K562 (cell line): ENCODE data around the gene TECPR2. TPM values are rescaled to one million over a fixed set of nuclear protein-coding genes. Genes with fewer than 3 reads are reported as not detected.

Experiments used
- BDP1 ChIP-seq: IDR thresholded peaks from 3 replicates; pipeline ENCODE4 v1.6.1; 2011; ENCODE audit not compliant: insufficient read length, insufficient read depth
- EP400 ChIP-seq: fragments of 450-650 bp; IDR thresholded peaks from 2 replicates; pipeline ENCODE4 v1.6.1; 2017; ENCODE audit warnings: antibody characterized with exemption, mild to moderate bottlenecking, moderate library complexity
- FOXP1 ChIP-seq: sonication (generic); formaldehyde crosslinking; IDR thresholded peaks from 2 replicates; pipeline ENCODE4 v1.8.0; 2022; ENCODE audit warnings: mild to moderate bottlenecking, missing genetic modification reagents
- HES1 ChIP-seq: fragments of 450-650 bp; IDR thresholded peaks from 2 replicates; pipeline ENCODE4 v1.6.1; 2016; ENCODE audit warnings: low read depth, mild to moderate bottlenecking, moderate library complexity
- MAFF ChIP-seq: IDR thresholded peaks from 2 replicates; pipeline ENCODE4 v1.6.1; 2012; ENCODE audit warnings: low read length, improper control_type of control experiment
- POU5F1 ChIP-seq: fragments of 150-350 bp; IDR thresholded peaks from 2 replicates; pipeline ENCODE4 v1.6.1; 2014; ENCODE audit warnings: borderline replicate concordance, low read length, low read depth, mild to moderate bottlenecking; ENCODE audit not compliant: partially characterized antibody
- TCF15 ChIP-seq: fragments of 250-450 bp; sonication (Bioruptor Pico); IDR thresholded peaks from 2 replicates; pipeline ENCODE4 v1.8.0; 2022; ENCODE audit warnings: moderate library complexity, mild to moderate bottlenecking, inconsistent platforms
- TRIM28 ChIP-seq: fragments of 450-650 bp; IDR thresholded peaks from 2 replicates; pipeline ENCODE4 v1.6.1; 2017
- USF1 ChIP-seq: sonication (generic); formaldehyde crosslinking; IDR thresholded peaks from 2 replicates; pipeline ENCODE4 v1.9.0; 2022; ENCODE audit warnings: mild to moderate bottlenecking, missing genetic modification reagents
- ZBED1 ChIP-seq: IDR thresholded peaks from 2 replicates; pipeline ENCODE4 v1.6.1; 2014
- ZNF23 ChIP-seq: fragments of 250-450 bp; sonication (Bioruptor Pico); IDR thresholded peaks from 2 replicates; pipeline ENCODE4 v1.4.0; 2020; ENCODE audit warnings: mild to moderate bottlenecking
- ZNF263 ChIP-seq: sonication (generic); formaldehyde crosslinking; IDR thresholded peaks from 2 replicates; pipeline ENCODE4 v1.8.0; 2022; ENCODE audit warnings: mild to moderate bottlenecking, missing genetic modification reagents, borderline replicate concordance
- ZNF639 ChIP-seq, 2 experiments: fragments of 200-800 bp in 1 of 2; sonication (Bioruptor generic) in 1 of 2; sonication (generic) in 1 of 2; formaldehyde crosslinking in 1 of 2; IDR thresholded peaks in 1 of 2; conservative IDR thresholded peaks in 1 of 2; 2 replicates each; pipeline versions ENCODE4 v1.5.0 to v1.6.1; 2016 to 2020; ENCODE audit warnings: missing compliant biosample characterization in 1 of 2, missing genetic modification characterization in 1 of 2, missing genetic modification reagents in 1 of 2
- polyA plus RNA-seq, 8 experiments: library from polyadenylated mRNA; depleted of rRNA in 4 of 8; stranded (reverse) in 5 of 8; unstranded in 3 of 8; fragments of >200 nt; fragmentation: Nextera tagmentation in 2 of 8; fragmentation: Illumina TruSeq in 1 of 8; extraction: Ambion mirVana in 2 of 8; extraction: Trizol in 1 of 8; gene quantifications; 2 replicates each; pipeline versions ENCODE4 v1.2.1 to v1.2.3, GENCODE V29; 2011 to 2014; ENCODE audit warnings: inconsistent platforms in 1 of 8, missing spikeins in 1 of 8
- total RNA-seq, 7 experiments: library from RNA; depleted of rRNA in 6 of 7; stranded (reverse); fragments of >200 nt in 6 of 7; fragmentation: Illumina TruSeq in 2 of 7; extraction: Trizol in 2 of 7; gene quantifications; 2 replicates each; pipeline versions ENCODE4 v1.2.1 to v1.2.3, GENCODE V29; 2011 to 2021; ENCODE audit warnings: low replicate concordance in 1 of 7
- TF ChIP-seq, protein P1 (sequence below): fragments of 150-350 bp; IDR thresholded peaks from 2 replicates; pipeline ENCODE4 v1.6.1; 2014; ENCODE audit warnings: low read depth, mild to moderate bottlenecking, low read length, borderline replicate concordance
- TF ChIP-seq, protein P2 (sequence below): sonication (generic); formaldehyde crosslinking; IDR thresholded peaks from 2 replicates; pipeline ENCODE4 v1.8.1; 2023; ENCODE audit warnings: mild to moderate bottlenecking, missing genetic modification reagents
- TF ChIP-seq, protein P3 (sequence below): fragments of 450-650 bp; IDR thresholded peaks from 2 replicates; pipeline ENCODE4 v1.6.1; 2014; ENCODE audit warnings: low read depth, mild to moderate bottlenecking, moderate library complexity, borderline replicate concordance

Gene TECPR2
- total and polyA plus RNA-seq, 9 of the 15 experiments (the other 6 are each of a cell fraction or from before 2014, with no cell fraction given): 0.04 to 3.0 (median 0.83) TPM

- TF ChIP-seq, protein P1, sequence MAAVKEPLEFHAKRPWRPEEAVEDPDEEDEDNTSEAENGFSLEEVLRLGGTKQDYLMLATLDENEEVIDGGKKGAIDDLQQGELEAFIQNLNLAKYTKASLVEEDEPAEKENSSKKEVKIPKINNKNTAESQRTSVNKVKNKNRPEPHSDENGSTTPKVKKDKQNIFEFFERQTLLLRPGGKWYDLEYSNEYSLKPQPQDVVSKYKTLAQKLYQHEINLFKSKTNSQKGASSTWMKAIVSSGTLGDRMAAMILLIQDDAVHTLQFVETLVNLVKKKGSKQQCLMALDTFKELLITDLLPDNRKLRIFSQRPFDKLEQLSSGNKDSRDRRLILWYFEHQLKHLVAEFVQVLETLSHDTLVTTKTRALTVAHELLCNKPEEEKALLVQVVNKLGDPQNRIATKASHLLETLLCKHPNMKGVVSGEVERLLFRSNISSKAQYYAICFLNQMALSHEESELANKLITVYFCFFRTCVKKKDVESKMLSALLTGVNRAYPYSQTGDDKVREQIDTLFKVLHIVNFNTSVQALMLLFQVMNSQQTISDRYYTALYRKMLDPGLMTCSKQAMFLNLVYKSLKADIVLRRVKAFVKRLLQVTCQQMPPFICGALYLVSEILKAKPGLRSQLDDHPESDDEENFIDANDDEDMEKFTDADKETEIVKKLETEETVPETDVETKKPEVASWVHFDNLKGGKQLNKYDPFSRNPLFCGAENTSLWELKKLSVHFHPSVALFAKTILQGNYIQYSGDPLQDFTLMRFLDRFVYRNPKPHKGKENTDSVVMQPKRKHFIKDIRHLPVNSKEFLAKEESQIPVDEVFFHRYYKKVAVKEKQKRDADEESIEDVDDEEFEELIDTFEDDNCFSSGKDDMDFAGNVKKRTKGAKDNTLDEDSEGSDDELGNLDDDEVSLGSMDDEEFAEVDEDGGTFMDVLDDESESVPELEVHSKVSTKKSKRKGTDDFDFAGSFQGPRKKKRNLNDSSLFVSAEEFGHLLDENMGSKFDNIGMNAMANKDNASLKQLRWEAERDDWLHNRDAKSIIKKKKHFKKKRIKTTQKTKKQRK: no peak
- TF ChIP-seq, protein P2, sequence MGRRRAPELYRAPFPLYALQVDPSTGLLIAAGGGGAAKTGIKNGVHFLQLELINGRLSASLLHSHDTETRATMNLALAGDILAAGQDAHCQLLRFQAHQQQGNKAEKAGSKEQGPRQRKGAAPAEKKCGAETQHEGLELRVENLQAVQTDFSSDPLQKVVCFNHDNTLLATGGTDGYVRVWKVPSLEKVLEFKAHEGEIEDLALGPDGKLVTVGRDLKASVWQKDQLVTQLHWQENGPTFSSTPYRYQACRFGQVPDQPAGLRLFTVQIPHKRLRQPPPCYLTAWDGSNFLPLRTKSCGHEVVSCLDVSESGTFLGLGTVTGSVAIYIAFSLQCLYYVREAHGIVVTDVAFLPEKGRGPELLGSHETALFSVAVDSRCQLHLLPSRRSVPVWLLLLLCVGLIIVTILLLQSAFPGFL: 0 out of 2 replicates have a peak, but pooled peaks have one; percentile 56
- TF ChIP-seq TCF15 (CRISPR knock-in tag): no peak
- TF ChIP-seq ZNF639 (CRISPR knock-in tag; conservative IDR thresholded peaks at IDR 0.05 in 1 of 2, IDR thresholded peaks at IDR 0.05 in 1 of 2): peak in 1 of 2 experiments; percentile 88; a peak in 2 of 4 replicates
- no peak for TF ChIP-seq MAFF
- TF ChIP-seq ZNF23 (CRISPR knock-in tag): no peak
- TF ChIP-seq USF1 (CRISPR knock-in tag): peak; percentile 39; the same call in 1 of the 2 replicates
- TF ChIP-seq POU5F1: no peak
- TF ChIP-seq ZBED1: no peak
- TF ChIP-seq BDP1: no peak
- peak; percentile 51; the same call in 1 of the 2 replicates for TF ChIP-seq EP400
- no peak for TF ChIP-seq TRIM28
- TF ChIP-seq HES1: no peak
- TF ChIP-seq, protein P3, sequence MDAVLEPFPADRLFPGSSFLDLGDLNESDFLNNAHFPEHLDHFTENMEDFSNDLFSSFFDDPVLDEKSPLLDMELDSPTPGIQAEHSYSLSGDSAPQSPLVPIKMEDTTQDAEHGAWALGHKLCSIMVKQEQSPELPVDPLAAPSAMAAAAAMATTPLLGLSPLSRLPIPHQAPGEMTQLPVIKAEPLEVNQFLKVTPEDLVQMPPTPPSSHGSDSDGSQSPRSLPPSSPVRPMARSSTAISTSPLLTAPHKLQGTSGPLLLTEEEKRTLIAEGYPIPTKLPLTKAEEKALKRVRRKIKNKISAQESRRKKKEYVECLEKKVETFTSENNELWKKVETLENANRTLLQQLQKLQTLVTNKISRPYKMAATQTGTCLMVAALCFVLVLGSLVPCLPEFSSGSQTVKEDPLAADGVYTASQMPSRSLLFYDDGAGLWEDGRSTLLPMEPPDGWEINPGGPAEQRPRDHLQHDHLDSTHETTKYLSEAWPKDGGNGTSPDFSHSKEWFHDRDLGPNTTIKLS: no peak
- peak; percentile 48; the same call in 1 of the 2 replicates for TF ChIP-seq FOXP1 (CRISPR knock-in tag)
- TF ChIP-seq ZNF263 (CRISPR knock-in tag): no peak
These were observed 146.3 kb downstream of the TECPR2 start (continued) for GRCh38 chr14:102508774-102509745.
